GM15510 (cell line): ENCODE results near the gene PAXIP1.

ENCODE experiments used
- POLR2A ChIP-seq: IDR thresholded peaks from 3 replicates; pipeline ENCODE4 v1.6.1; 2011; ENCODE audit warnings: borderline replicate concordance; ENCODE audit not compliant: insufficient read length; ENCODE audit errors: extremely low read depth

The PAXIP1 gene

GRCh38 chr7:155003092-155003375 is at the start of gene PAXIP1:
TSS of gene PAXIP1 (minus strand) at chr7:155003124. CDS start at chr7:155002929, 195 bp downstream.
- TF ChIP-seq POLR2A, result no peak

GRCh38 chr7:155051355-155051754 is 48.4 kb upstream of the PAXIP1 start:
- no peak for TF ChIP-seq POLR2A

- no peak for TF ChIP-seq POLR2A
Measured at GRCh38 chr7:155048006-155048405, 45.1 kb upstream of the PAXIP1 start.

GRCh38 chr7:155043756-155044155 is 40.8 kb upstream of the PAXIP1 start:
- TF ChIP-seq POLR2A, result no peak

GRCh38 chr7:155038335-155038734 is 35.4 kb upstream of the PAXIP1 start:
- no peak for TF ChIP-seq POLR2A

GRCh38 chr7:155032978-155033377 is 30.1 kb upstream of the PAXIP1 start:
- TF ChIP-seq POLR2A, result no peak

- no peak for TF ChIP-seq POLR2A
Measured at GRCh38 chr7:155027879-155028278, 25.0 kb upstream of the PAXIP1 start.

- no peak for TF ChIP-seq POLR2A
Measured at GRCh38 chr7:155021699-155022145, 18.8 kb upstream of the PAXIP1 start.

- TF ChIP-seq POLR2A, result no peak
Measured at GRCh38 chr7:155020996-155021395, 18.1 kb upstream of the PAXIP1 start.

- no peak for TF ChIP-seq POLR2A
Measured at GRCh38 chr7:155017834-155018233, 14.9 kb upstream of the PAXIP1 start.

- no peak for TF ChIP-seq POLR2A
Measured at GRCh38 chr7:155011086-155011485, 8.2 kb upstream of the PAXIP1 start.

GRCh38 chr7:155009570-155010157 is 6.7 kb upstream of the PAXIP1 start:
- TF ChIP-seq POLR2A, result no peak

- TF ChIP-seq POLR2A, result no peak
Measured at GRCh38 chr7:155007947-155008346, 5.0 kb upstream of the PAXIP1 start.

GRCh38 chr7:155003376-155004214 is 671 bp upstream of the PAXIP1 start:
- peak; percentile 82 for TF ChIP-seq POLR2A

GRCh38 chr7:155002411-155003091 is 373 bp downstream of the PAXIP1 start:
- peak; percentile 46 for TF ChIP-seq POLR2A
